DMS79 treated with DMSO at 0.1 percent for 48 hours (cell line): ENCODE measurements around the gene CAMTA1.
A peak's percentile ranks its signal among the peaks of the same experiment; 100 is the strongest.
"Not testable (repeated sequence)": the region's sequence is repeated elsewhere in the genome, so short reads cannot be mapped to it uniquely, and the experiment has no call there.

ENCODE experiments used
- DNase-seq: peaks from one replicate; lab custom pipeline; 2025; lab: John Stamatoyannopoulos, UW

Gene CAMTA1

GRCh38 chr1:7778133-7778628 lies 992.9 kb downstream of the CAMTA1 start:
- DNase-seq, result no peak

- DNase-seq, result no peak
These were observed 995.7 kb downstream of the CAMTA1 start for GRCh38 chr1:7780976-7781375.

GRCh38 chr1:7781501-7781900 lies 996.2 kb downstream of the CAMTA1 start:
- no peak for DNase-seq

- DNase-seq, result no peak
These were observed 996.8 kb downstream of the CAMTA1 start for GRCh38 chr1:7781923-7782495.

GRCh38 chr1:7783178-7783711 lies 998.0 kb downstream of the CAMTA1 start:
- peak; percentile 76 for DNase-seq

- peak; percentile 96 for DNase-seq
These were observed 998.7 kb downstream of the CAMTA1 start, which contains the start of gene PER3 for GRCh38 chr1:7783826-7784491. Gene PER3, plus strand, starts transcription at chr1:7784291. Its CDS starts 587 bp downstream, at chr1:7784878.

- peak; percentile 56 for DNase-seq
These were observed 999.3 kb downstream of the CAMTA1 start for GRCh38 chr1:7784492-7785071.

- DNase-seq, result peak; percentile 22
These were observed 999.9 kb downstream of the CAMTA1 start for GRCh38 chr1:7785108-7785507.

GRCh38 chr1:7786795-7787194 lies 1001.5 kb downstream of the CAMTA1 start:
- DNase-seq, result no peak

GRCh38 chr1:7789828-7790227 lies 1004.6 kb downstream of the CAMTA1 start:
- no peak for DNase-seq

- DNase-seq, result not testable (repeated sequence)
These were observed 1005.8 kb downstream of the CAMTA1 start for GRCh38 chr1:7791027-7791426.

- DNase-seq, result no peak
These were observed 1010.2 kb downstream of the CAMTA1 start for GRCh38 chr1:7795406-7795805.

GRCh38 chr1:7805460-7805859 lies 1020.2 kb downstream of the CAMTA1 start:
- DNase-seq, result no peak

- peak; percentile 13 for DNase-seq
These were observed 1023.1 kb downstream of the CAMTA1 start for GRCh38 chr1:7808253-7808844.

- no peak for DNase-seq
These were observed 1024.5 kb downstream of the CAMTA1 start for GRCh38 chr1:7809742-7810141.

GRCh38 chr1:7810395-7810794 lies 1025.1 kb downstream of the CAMTA1 start:
- DNase-seq, result no peak

- no peak for DNase-seq
These were observed 1026.2 kb downstream of the CAMTA1 start for GRCh38 chr1:7811476-7811875.

GRCh38 chr1:7813677-7814373 lies 1028.6 kb downstream of the CAMTA1 start:
- no peak for DNase-seq
